ENCODE results near the gene SAFB2.

The SAFB2 gene

GRCh38 chr19:5607318-5608275, 15.0 kb downstream of the SAFB2 start:
- Mint-ChIP-seq H3K27ac (no peak overlapping the region), H3K36me3 (ENCODE audit: low read depth) (peaks cover 44% of the 10 kb centered on the region), H3K4me3 (no peak overlapping the region), H3K27me3 (ENCODE audit: low read depth) (no peaks in the 10 kb centered on the region), H3K9me3 (no peaks in the 10 kb centered on the region), H3K4me1 (ENCODE audit: low read depth) (peaks cover 3% of the 10 kb centered on the region)

GRCh38 chr19:5605362-5605761, 17.2 kb downstream of the SAFB2 start:
- Mint-ChIP-seq H3K9me3 (no peaks in the 10 kb centered on the region), H3K27me3 (ENCODE audit: low read depth) (no peaks in the 10 kb centered on the region), H3K36me3 (ENCODE audit: low read depth) (peaks cover 44% of the 10 kb centered on the region), H3K4me3 (no peak overlapping the region), H3K4me1 (ENCODE audit: low read depth) (peaks cover 4% of the 10 kb centered on the region), H3K27ac (no peak overlapping the region)

GRCh38 chr19:5603626-5604025, 18.9 kb downstream of the SAFB2 start:
- H3K27me3 Mint-ChIP-seq (ENCODE audit: low read depth), result no peaks in the 10 kb centered on the region
- H3K9me3 Mint-ChIP-seq, result no peaks in the 10 kb centered on the region
- peaks cover 4% of the 10 kb centered on the region for H3K4me1 Mint-ChIP-seq (ENCODE audit: low read depth)
- H3K27ac Mint-ChIP-seq, result no peak overlapping the region
- no peak overlapping the region for H3K4me3 Mint-ChIP-seq
- peaks cover 54% of the 10 kb centered on the region for H3K36me3 Mint-ChIP-seq (ENCODE audit: low read depth)

- Mint-ChIP-seq H3K9me3 (no peaks in the 10 kb centered on the region), H3K4me3 (no peak overlapping the region), H3K27me3 (ENCODE audit: low read depth) (no peaks in the 10 kb centered on the region), H3K4me1 (ENCODE audit: low read depth) (peaks cover 5% of the 10 kb centered on the region), H3K36me3 (ENCODE audit: low read depth) (peaks cover 53% of the 10 kb centered on the region), H3K27ac (no peak overlapping the region)
Measured at GRCh38 chr19:5600797-5601196, 21.8 kb downstream of the SAFB2 start.

- Mint-ChIP-seq H3K27me3 (ENCODE audit: low read depth) (no peaks in the 10 kb centered on the region), H3K4me3 (no peak overlapping the region), H3K4me1 (ENCODE audit: low read depth) (peaks cover 6% of the 10 kb centered on the region), H3K27ac (no peak overlapping the region), H3K36me3 (ENCODE audit: low read depth) (peaks cover 51% of the 10 kb centered on the region), H3K9me3 (no peaks in the 10 kb centered on the region)
Measured at GRCh38 chr19:5595745-5596144, 26.8 kb downstream of the SAFB2 start.

GRCh38 chr19:5595129-5595528, 27.4 kb downstream of the SAFB2 start:
- Mint-ChIP-seq H3K4me3 (no peak overlapping the region), H3K27ac (no peak overlapping the region), H3K36me3 (ENCODE audit: low read depth) (peaks cover 47% of the 10 kb centered on the region), H3K4me1 (ENCODE audit: low read depth) (peaks cover 6% of the 10 kb centered on the region), H3K9me3 (no peaks in the 10 kb centered on the region), H3K27me3 (ENCODE audit: low read depth) (no peaks in the 10 kb centered on the region)

- peaks cover 6% of the 10 kb centered on the region for H3K4me1 Mint-ChIP-seq (ENCODE audit: low read depth)
- no peaks in the 10 kb centered on the region for H3K27me3 Mint-ChIP-seq (ENCODE audit: low read depth)
- no peaks in the 10 kb centered on the region for H3K9me3 Mint-ChIP-seq
- H3K27ac Mint-ChIP-seq, result no peak overlapping the region
- no peak overlapping the region for H3K4me3 Mint-ChIP-seq
- peaks cover 43% of the 10 kb centered on the region for H3K36me3 Mint-ChIP-seq (ENCODE audit: low read depth)
Measured at GRCh38 chr19:5594521-5594950, 28.0 kb downstream of the SAFB2 start.

- Mint-ChIP-seq H3K27ac (no peak overlapping the region), H3K36me3 (ENCODE audit: low read depth) (peaks cover 40% of the 10 kb centered on the region), H3K9me3 (no peaks in the 10 kb centered on the region)
Measured at GRCh38 chr19:5593343-5594255, 29.0 kb downstream of the SAFB2 start.

GRCh38 chr19:5592531-5593342, 29.8 kb downstream of the SAFB2 start:
- no peaks in the 10 kb centered on the region for H3K9me3 Mint-ChIP-seq
- H3K36me3 Mint-ChIP-seq (ENCODE audit: low read depth), result peaks cover 44% of the 10 kb centered on the region
- H3K4me3 Mint-ChIP-seq, result no peak overlapping the region
- H3K27ac Mint-ChIP-seq, result no peak overlapping the region
- H3K4me1 Mint-ChIP-seq (ENCODE audit: low read depth), result peaks cover 6% of the 10 kb centered on the region
- H3K27me3 Mint-ChIP-seq (ENCODE audit: low read depth), result no peaks in the 10 kb centered on the region

More at GRCh38 chr19:5593343-5594255, 29.0 kb downstream of the SAFB2 start:
- Mint-ChIP-seq H3K27me3 (ENCODE audit: low read depth) (no peaks in the 10 kb centered on the region), H3K4me3 (no peak overlapping the region), H3K4me1 (ENCODE audit: low read depth) (peaks cover 6% of the 10 kb centered on the region)

- no peak overlapping the region for H3K27ac Mint-ChIP-seq
- no peaks in the 10 kb centered on the region for H3K27me3 Mint-ChIP-seq (ENCODE audit: low read depth)
- H3K36me3 Mint-ChIP-seq (ENCODE audit: low read depth), result peaks cover 42% of the 10 kb centered on the region
- no peak overlapping the region for H3K4me3 Mint-ChIP-seq
- no peaks in the 10 kb centered on the region for H3K9me3 Mint-ChIP-seq
- peaks cover 9% of the 10 kb centered on the region for H3K4me1 Mint-ChIP-seq (ENCODE audit: low read depth)
Measured at GRCh38 chr19:5591476-5591875, 31.1 kb downstream of the SAFB2 start.

GRCh38 chr19:5590865-5591154, 31.8 kb downstream of the SAFB2 start:
- Mint-ChIP-seq H3K36me3 (ENCODE audit: low read depth) (peaks cover 39% of the 10 kb centered on the region), H3K4me1 (ENCODE audit: low read depth) (peaks cover 10% of the 10 kb centered on the region), H3K27me3 (ENCODE audit: low read depth) (no peaks in the 10 kb centered on the region), H3K4me3 (no peak overlapping the region), H3K27ac (no peak overlapping the region), H3K9me3 (no peaks in the 10 kb centered on the region)

GRCh38 chr19:5590151-5590864, 32.3 kb downstream of the SAFB2 start:
- Mint-ChIP-seq H3K9me3 (no peaks in the 10 kb centered on the region), H3K27ac (no peak overlapping the region), H3K36me3 (ENCODE audit: low read depth) (peaks cover 34% of the 10 kb centered on the region), H3K4me3 (no peak overlapping the region), H3K27me3 (ENCODE audit: low read depth) (no peaks in the 10 kb centered on the region), H3K4me1 (ENCODE audit: low read depth) (peaks cover 12% of the 10 kb centered on the region)

- Mint-ChIP-seq H3K36me3 (ENCODE audit: low read depth) (peaks cover 29% of the 10 kb centered on the region), H3K27me3 (ENCODE audit: low read depth) (no peaks in the 10 kb centered on the region), H3K27ac (no peak overlapping the region), H3K4me3 (no peak overlapping the region), H3K4me1 (ENCODE audit: low read depth) (peaks cover 11% of the 10 kb centered on the region), H3K9me3 (no peaks in the 10 kb centered on the region)
Measured at GRCh38 chr19:5588906-5589676, 33.5 kb downstream of the SAFB2 start.
